GM12873 (cell line): Measurements from ENCODE around the gene SNCAIP.

ENCODE experiments used
- CTCF ChIP-seq: IDR thresholded peaks from 2 replicates; pipeline ENCODE4 v1.5.1; 2012; ENCODE audit warnings: low read depth, mild to moderate bottlenecking, moderate library complexity, low read length, control low read depth; ENCODE audit not compliant: insufficient read depth; ENCODE audit errors: missing control alignments

The SNCAIP gene

GRCh38 chr5:122374110-122374509 is 62.1 kb downstream of the SNCAIP start:
- TF ChIP-seq CTCF = no peak

GRCh38 chr5:122375801-122376200 is 63.8 kb downstream of the SNCAIP start:
- TF ChIP-seq CTCF = no peak

- no peak for TF ChIP-seq CTCF
Measured at GRCh38 chr5:122376250-122376649, 64.2 kb downstream of the SNCAIP start.

- no peak for TF ChIP-seq CTCF
Measured at GRCh38 chr5:122377026-122377425, 65.0 kb downstream of the SNCAIP start.

GRCh38 chr5:122384739-122385235 is 72.8 kb downstream of the SNCAIP start:
- TF ChIP-seq CTCF = no peak

GRCh38 chr5:122385286-122385685 is 73.2 kb downstream of the SNCAIP start:
- TF ChIP-seq CTCF = no peak

GRCh38 chr5:122385808-122386207 is 73.8 kb downstream of the SNCAIP start:
- TF ChIP-seq CTCF = no peak
